HepG2 (cell line): ENCODE measurements around the gene PLBD2. TPM values are rescaled to one million over a fixed set of nuclear protein-coding genes. Genes with fewer than 3 reads are reported as not detected.

Experiments used
- CREB3 ChIP-seq: sonication (generic); formaldehyde crosslinking; IDR thresholded peaks from 2 replicates; pipeline ENCODE4 v1.5.0; 2020; ENCODE audit warnings: missing genetic modification reagents
- MTA3 ChIP-seq: sonication (generic); formaldehyde crosslinking; IDR thresholded peaks from 2 replicates; pipeline ENCODE4 v1.4.0; 2020; ENCODE audit warnings: missing genetic modification reagents
- MTERF4 ChIP-seq: sonication (generic); formaldehyde crosslinking; IDR thresholded peaks from 2 replicates; pipeline ENCODE4 v1.8.0; 2023; ENCODE audit warnings: mild to moderate bottlenecking, missing genetic modification reagents
- NCOR1 ChIP-seq: fragments of 200-600 bp; sonication (generic); IDR thresholded peaks from 2 replicates; pipeline ENCODE4 v1.7.0; 2017; ENCODE audit warnings: antibody characterized with exemption, low read length, borderline replicate concordance
- PHF5A ChIP-seq: IDR thresholded peaks from one replicate; pipeline ENCODE4 v1.6.1; 2018; ENCODE audit warnings: low read depth, missing genetic modification reagents; ENCODE audit not compliant: unreplicated experiment
- SMAD3 ChIP-seq: sonication (generic); formaldehyde crosslinking; IDR thresholded peaks from 2 replicates; pipeline ENCODE4 v1.4.0; 2020; ENCODE audit warnings: missing genetic modification reagents
- SMARCE1 ChIP-seq: fragments of 450-650 bp; IDR thresholded peaks from 2 replicates; pipeline ENCODE4 v1.6.1; 2017; ENCODE audit warnings: borderline replicate concordance
- SMYD3 ChIP-seq: sonication (generic); formaldehyde crosslinking; IDR thresholded peaks from 2 replicates; pipeline ENCODE4 v1.8.1; 2023; ENCODE audit warnings: mild to moderate bottlenecking, missing genetic modification reagents
- ZNF619 ChIP-seq: sonication (generic); formaldehyde crosslinking; IDR thresholded peaks from 2 replicates; pipeline ENCODE4 v1.4.0; 2020; ENCODE audit warnings: mild to moderate bottlenecking, missing genetic modification reagents
- ZNF652 ChIP-seq: IDR thresholded peaks from 2 replicates; pipeline ENCODE4 v1.6.1; 2016; ENCODE audit warnings: low read depth, borderline replicate concordance
- ZNF672 ChIP-seq: sonication (generic); formaldehyde crosslinking; IDR thresholded peaks from 2 replicates; pipeline ENCODE4 v1.8.1; 2022; ENCODE audit warnings: missing genetic modification reagents
- polyA plus RNA-seq, 8 experiments: library from polyadenylated mRNA; depleted of rRNA in 3 of 8; stranded (reverse) in 7 of 8; unstranded in 1 of 8; fragments of >200 nt; fragmentation: Illumina TruSeq in 4 of 8; extraction: Trizol in 4 of 8; gene quantifications; 2 replicates each; pipeline versions ENCODE4 v1.2.1 to v1.2.3, GENCODE V29; 2011 to 2016; ENCODE audit warnings: low read depth in 4 of 8, missing spikeins in 1 of 8, mixed read lengths in 1 of 8; ENCODE audit not compliant: insufficient read depth in 1 of 8
- total RNA-seq, 5 experiments: library from RNA; depleted of rRNA; stranded (reverse); fragments of >200 nt; fragmentation: Illumina TruSeq; extraction: Trizol; gene quantifications; 2 replicates each; pipeline ENCODE4 v1.2.3, GENCODE V29; 2016; ENCODE audit warnings: low read depth in 1 of 5
- TF ChIP-seq, protein P1 (sequence below): sonication (generic); formaldehyde crosslinking; IDR thresholded peaks from 2 replicates; pipeline ENCODE4 v1.4.0; 2020; ENCODE audit warnings: missing genetic modification reagents, borderline replicate concordance

PLBD2 gene
- total and polyA plus RNA-seq, 2 of the 13 experiments (the other 11 are each of a cell fraction or from before 2014, with no cell fraction given): 6.7 to 8.5 TPM

- TF ChIP-seq MTERF4 (CRISPR knock-in tag) (no peak), CREB3 (CRISPR knock-in tag) (no peak), SMYD3 (CRISPR knock-in tag) (no peak), NCOR1 (no peak), SMARCE1 (no peak), SMAD3 (CRISPR knock-in tag) (no peak), ZNF619 (CRISPR knock-in tag) (no peak), MTA3 (CRISPR knock-in tag) (no peak), PHF5A (CRISPR knock-in tag) (no peak), ZNF672 (CRISPR knock-in tag) (no peak), ZNF652 (CRISPR knock-in tag) (no peak)
- TF ChIP-seq, protein P1, sequence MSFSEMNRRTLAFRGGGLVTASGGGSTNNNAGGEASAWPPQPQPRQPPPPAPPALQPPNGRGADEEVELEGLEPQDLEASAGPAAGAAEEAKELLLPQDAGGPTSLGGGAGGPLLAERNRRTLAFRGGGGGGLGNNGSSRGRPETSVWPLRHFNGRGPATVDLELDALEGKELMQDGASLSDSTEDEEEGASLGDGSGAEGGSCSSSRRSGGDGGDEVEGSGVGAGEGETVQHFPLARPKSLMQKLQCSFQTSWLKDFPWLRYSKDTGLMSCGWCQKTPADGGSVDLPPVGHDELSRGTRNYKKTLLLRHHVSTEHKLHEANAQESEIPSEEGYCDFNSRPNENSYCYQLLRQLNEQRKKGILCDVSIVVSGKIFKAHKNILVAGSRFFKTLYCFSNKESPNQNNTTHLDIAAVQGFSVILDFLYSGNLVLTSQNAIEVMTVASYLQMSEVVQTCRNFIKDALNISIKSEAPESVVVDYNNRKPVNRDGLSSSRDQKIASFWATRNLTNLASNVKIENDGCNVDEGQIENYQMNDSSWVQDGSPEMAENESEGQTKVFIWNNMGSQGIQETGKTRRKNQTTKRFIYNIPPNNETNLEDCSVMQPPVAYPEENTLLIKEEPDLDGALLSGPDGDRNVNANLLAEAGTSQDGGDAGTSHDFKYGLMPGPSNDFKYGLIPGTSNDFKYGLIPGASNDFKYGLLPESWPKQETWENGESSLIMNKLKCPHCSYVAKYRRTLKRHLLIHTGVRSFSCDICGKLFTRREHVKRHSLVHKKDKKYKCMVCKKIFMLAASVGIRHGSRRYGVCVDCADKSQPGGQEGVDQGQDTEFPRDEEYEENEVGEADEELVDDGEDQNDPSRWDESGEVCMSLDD (CRISPR knock-in tag): no peak
Observed at GRCh38 chr12:113422030-113422885, 63.9 kb downstream of the PLBD2 start, which contains the start of gene SDSL (continued).
